ENCODE results near the gene KDM6A. TPM values are rescaled to one million over a fixed set of nuclear protein-coding genes. Genes with fewer than 3 reads are reported as not detected.

Gene KDM6A
- 8.0 and 12.2 TPM in 2 replicates for total RNA-seq

DNA sequence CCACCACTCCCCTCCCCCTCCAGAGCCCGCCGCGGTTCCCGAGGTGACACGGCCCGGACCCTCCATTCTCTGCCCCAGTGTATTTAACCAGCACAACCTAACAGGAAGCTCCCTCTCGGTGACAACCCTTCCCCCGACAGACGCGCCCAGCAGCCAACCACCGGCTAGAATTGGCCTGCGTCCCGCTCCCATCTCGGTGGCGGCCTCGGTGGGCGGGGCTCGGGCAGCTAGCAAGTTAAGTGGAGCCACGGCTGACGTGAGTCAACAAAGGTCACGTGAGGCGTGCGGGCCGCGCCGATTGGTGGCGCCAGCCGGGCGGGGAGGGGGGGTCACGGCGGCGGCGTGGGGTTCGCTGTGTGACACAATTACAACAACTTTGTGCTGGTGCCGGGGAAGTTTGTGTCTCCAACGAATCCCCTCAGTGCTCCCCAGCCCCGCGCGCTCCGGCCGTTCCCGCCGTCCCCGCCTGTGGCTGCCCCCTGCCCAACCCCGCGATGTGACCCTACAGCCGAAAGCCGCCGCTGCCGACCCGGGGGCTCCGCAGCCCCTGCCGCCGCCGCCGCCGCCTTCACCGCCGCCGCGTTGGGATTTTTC, at the start of gene KDM6A:
Gene KDM6A (plus strand): TSS at position 368 of the 594 bp plus-strand sequence. CDS start 364 bp downstream, outside the sequence.

GRCh38 chrX:44843753-44844152, 29.2 kb upstream of the KDM6A start, which contains the start of gene DUSP21:
DUSP21 (plus strand) TSS chrX:44844021; CDS start chrX:44844133, 112 bp downstream.

Other genes with a start within 250 kb of the KDM6A start
- not detected in 2 replicates for gene DUSP21, start 29.2 kb upstream of the KDM6A start, total RNA-seq

All from cardiac ventricle fibroblast (primary cell).